DND-41 (cell line): ENCODE data around the gene PRRX2.

Experiments
- ATAC-seq: fragments of 200-7000 bp; cut with Tn5 transposase; 3 replicates; pipeline ENCODE4 v1.9.1; 2021; ENCODE audit warnings: low read depth; ENCODE audit not compliant: insufficient read depth
- DNase-seq: peaks from one replicate; pipeline ENCODE4 v3.0.0-alpha.2; 2020
- H2AFZ ChIP-seq: 2 replicates; pipeline ENCODE4 v1.6.0; 2012; ENCODE audit warnings: low read depth, low read length
- H3K27ac ChIP-seq: 2 replicates; pipeline ENCODE4 v1.5.1; 2012; ENCODE audit warnings: low read length, inconsistent platforms
- H3K27me3 ChIP-seq: fragments of 200-600 bp; sonication (generic); 2 replicates; pipeline ENCODE4 v1.6.0; 2012; ENCODE audit warnings: low read length, mild to moderate bottlenecking, inconsistent platforms; ENCODE audit not compliant: insufficient read depth, poor library complexity
- H3K36me3 ChIP-seq: 2 replicates; pipeline ENCODE4 v1.5.1; 2012; ENCODE audit warnings: low read length, inconsistent platforms; ENCODE audit not compliant: insufficient read depth
- H3K4me1 ChIP-seq: 2 replicates; pipeline ENCODE4 v1.5.1; 2012; ENCODE audit warnings: mild to moderate bottlenecking, low read length; ENCODE audit not compliant: insufficient read depth
- H3K4me2 ChIP-seq: 2 replicates; pipeline ENCODE4 v1.6.0; 2012; ENCODE audit warnings: mild to moderate bottlenecking, moderate library complexity, low read length, inconsistent platforms; ENCODE audit not compliant: insufficient read depth
- H3K4me3 ChIP-seq, 2 experiments: fragments of 200-600 bp in 1 of 2; shearing (Covaris generic) in 1 of 2; 2 replicates each; pipeline ENCODE4 v1.5.1; 2012 to 2016; ENCODE audit warnings: inconsistent platforms in 2 of 2, low read length in 2 of 2, mild to moderate bottlenecking in 2 of 2, low read depth in 1 of 2, moderate library complexity in 1 of 2
- H3K79me2 ChIP-seq: 2 replicates; pipeline ENCODE4 v1.6.0; 2012; ENCODE audit warnings: low read length, inconsistent platforms; ENCODE audit not compliant: insufficient read depth
- H3K9ac ChIP-seq: 2 replicates; pipeline ENCODE4 v1.6.0; 2012; ENCODE audit warnings: low read depth, mild to moderate bottlenecking, inconsistent platforms, low read length, moderate library complexity
- H3K9me3 ChIP-seq: 2 replicates; pipeline ENCODE4 v1.5.1; 2012; ENCODE audit warnings: low read length, moderate library complexity, mild to moderate bottlenecking, inconsistent platforms; ENCODE audit not compliant: insufficient read depth, severe bottlenecking
- H4K20me1 ChIP-seq: 2 replicates; pipeline ENCODE4 v1.6.0; 2012; ENCODE audit warnings: low read length; ENCODE audit not compliant: insufficient read depth
- EZH2 ChIP-seq: IDR thresholded peaks from 3 replicates; pipeline ENCODE4 v1.6.1; 2012; ENCODE audit warnings: borderline replicate concordance, low read depth, mild to moderate bottlenecking, moderate library complexity, low read length, inconsistent platforms; ENCODE audit not compliant: severe bottlenecking
- TF ChIP-seq, protein P1 (sequence below): IDR thresholded peaks from 2 replicates; pipeline ENCODE4 v1.5.1; 2012; ENCODE audit warnings: borderline replicate concordance, low read length, moderate library complexity, mild to moderate bottlenecking; ENCODE audit not compliant: poor library complexity, severe bottlenecking; ENCODE audit errors: extremely low read depth

Gene PRRX2

GRCh38 chr9:129713402-129713679, 47.9 kb downstream of the PRRX2 start:
- Histone ChIP-seq H3K36me3 (no peaks in the 10 kb centered on the region), H3K9ac (no peak overlapping the region), H3K27ac (no peak overlapping the region), H3K9me3 (no peaks in the 10 kb centered on the region), H4K20me1 (0 out of 2 replicates have a peak, but pooled peaks cover 3% of the 10 kb centered on the region), H3K4me3 (no peak overlapping the region), H2AFZ (no peak overlapping the region), H3K4me1 (peaks cover 19% of the 10 kb centered on the region), H3K27me3 (no peaks in the 10 kb centered on the region), H3K4me2 (no peak overlapping the region), H3K79me2 (no peaks in the 10 kb centered on the region)
- TF ChIP-seq, protein P1, sequence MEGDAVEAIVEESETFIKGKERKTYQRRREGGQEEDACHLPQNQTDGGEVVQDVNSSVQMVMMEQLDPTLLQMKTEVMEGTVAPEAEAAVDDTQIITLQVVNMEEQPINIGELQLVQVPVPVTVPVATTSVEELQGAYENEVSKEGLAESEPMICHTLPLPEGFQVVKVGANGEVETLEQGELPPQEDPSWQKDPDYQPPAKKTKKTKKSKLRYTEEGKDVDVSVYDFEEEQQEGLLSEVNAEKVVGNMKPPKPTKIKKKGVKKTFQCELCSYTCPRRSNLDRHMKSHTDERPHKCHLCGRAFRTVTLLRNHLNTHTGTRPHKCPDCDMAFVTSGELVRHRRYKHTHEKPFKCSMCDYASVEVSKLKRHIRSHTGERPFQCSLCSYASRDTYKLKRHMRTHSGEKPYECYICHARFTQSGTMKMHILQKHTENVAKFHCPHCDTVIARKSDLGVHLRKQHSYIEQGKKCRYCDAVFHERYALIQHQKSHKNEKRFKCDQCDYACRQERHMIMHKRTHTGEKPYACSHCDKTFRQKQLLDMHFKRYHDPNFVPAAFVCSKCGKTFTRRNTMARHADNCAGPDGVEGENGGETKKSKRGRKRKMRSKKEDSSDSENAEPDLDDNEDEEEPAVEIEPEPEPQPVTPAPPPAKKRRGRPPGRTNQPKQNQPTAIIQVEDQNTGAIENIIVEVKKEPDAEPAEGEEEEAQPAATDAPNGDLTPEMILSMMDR: no peak
- no peak for TF ChIP-seq EZH2
- ATAC-seq (no peak), DNase-seq (no peak)

GRCh38 chr9:129714511-129715061, 49.1 kb downstream of the PRRX2 start:
- no peak overlapping the region for H2AFZ ChIP-seq
- no peak overlapping the region for H3K4me2 ChIP-seq
- no peak overlapping the region for H3K4me3 ChIP-seq

DNA sequence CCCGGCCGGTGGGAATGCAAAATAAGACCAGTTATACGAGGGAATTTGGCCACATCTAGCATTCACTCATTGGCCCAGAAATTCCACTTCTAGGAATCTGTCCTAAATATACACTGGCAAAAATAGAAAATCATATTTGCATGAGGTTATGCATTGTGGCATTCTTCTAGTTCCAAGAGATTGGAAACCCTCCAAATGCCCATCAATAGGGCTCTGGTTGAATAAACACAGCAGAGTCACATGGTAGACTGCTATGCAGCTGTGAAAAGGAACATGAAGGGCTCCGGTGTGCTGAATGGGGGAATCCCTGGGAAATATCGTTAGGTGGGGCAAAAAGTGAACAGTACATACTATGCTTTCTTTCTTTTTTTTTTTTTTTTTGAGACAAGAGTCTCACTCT, 50.6 kb downstream of the PRRX2 start:
- no peak overlapping the region for H3K4me3 ChIP-seq
- H3K36me3 ChIP-seq: no peaks in the 10 kb centered on the region
- no peaks in the 10 kb centered on the region for H3K27me3 ChIP-seq
- H4K20me1 ChIP-seq: no peaks in the 10 kb centered on the region
- no peak for ATAC-seq
- no peak for DNase-seq
- H3K27ac ChIP-seq: no peak overlapping the region
- H2AFZ ChIP-seq: no peak overlapping the region
- TF ChIP-seq, protein P1: no peak
- TF ChIP-seq EZH2: no peak
- H3K9me3 ChIP-seq: no peaks in the 10 kb centered on the region
- H3K4me2 ChIP-seq: no peak overlapping the region
- no peaks in the 10 kb centered on the region for H3K79me2 ChIP-seq
- H3K9ac ChIP-seq: no peak overlapping the region
- peaks cover 19% of the 10 kb centered on the region for H3K4me1 ChIP-seq

More at GRCh38 chr9:129714511-129715061, 49.1 kb downstream of the PRRX2 start:
- no peak for TF ChIP-seq EZH2
- TF ChIP-seq, protein P1: no peak
- Histone ChIP-seq H4K20me1 (0 out of 2 replicates have a peak, but pooled peaks cover 3% of the 10 kb centered on the region), H3K27ac (no peak overlapping the region), H3K36me3 (no peaks in the 10 kb centered on the region), H3K9ac (no peak overlapping the region), H3K27me3 (no peaks in the 10 kb centered on the region), H3K79me2 (no peaks in the 10 kb centered on the region), H3K9me3 (no peaks in the 10 kb centered on the region), H3K4me1 (peaks cover 19% of the 10 kb centered on the region)
- DNase-seq (no peak), ATAC-seq (no peak)

DNA sequence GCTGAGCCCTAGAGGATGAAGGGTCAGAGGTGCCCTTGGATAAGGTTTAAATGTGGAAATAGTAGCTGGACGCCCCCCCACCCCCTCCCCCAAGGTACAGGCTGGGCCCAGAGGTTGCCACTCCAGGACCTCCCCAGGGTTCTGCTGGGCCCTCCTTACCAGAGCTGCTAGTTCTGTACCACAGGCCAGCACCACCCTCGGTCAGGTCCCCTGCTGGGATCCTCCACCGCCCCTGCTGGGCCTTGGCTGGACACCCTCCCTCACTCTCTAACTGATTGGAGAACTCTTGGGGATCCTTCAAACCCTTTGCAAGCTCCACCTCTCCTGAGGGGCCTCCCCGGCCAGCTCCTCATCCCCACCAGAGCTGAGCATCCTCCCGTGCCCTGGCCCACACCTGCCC, 52.5 kb downstream of the PRRX2 start:
- ATAC-seq (no peak), DNase-seq (no peak)
- Histone ChIP-seq H3K36me3 (no peaks in the 10 kb centered on the region), H3K4me1 (peaks cover 4% of the 10 kb centered on the region), H3K9ac (no peak overlapping the region), H4K20me1 (no peaks in the 10 kb centered on the region), H3K27me3 (no peaks in the 10 kb centered on the region), H3K9me3 (no peaks in the 10 kb centered on the region), H3K79me2 (no peaks in the 10 kb centered on the region), H2AFZ (no peak overlapping the region), H3K4me2 (no peak overlapping the region), H3K27ac (no peak overlapping the region), H3K4me3 (no peak overlapping the region)
- TF ChIP-seq, protein P1: no peak
- TF ChIP-seq EZH2: no peak
